ENCODE measurements around the gene PHF2. TPM values are rescaled to one million over a fixed set of nuclear protein-coding genes. Genes with fewer than 3 reads are reported as not detected.

PHF2 gene
- total RNA-seq, 1 experiment from 2014 or later, result 17.4 TPM

- Histone ChIP-seq H3T11ph (ENCODE audit: low read length) (no peak overlapping the region), H2BK5ac (ENCODE audit: insufficient read length, low read length) (no peak overlapping the region), H3K9me3 (ENCODE audit: control insufficient read depth, low read depth, low read length) (no peaks in the 10 kb centered on the region), H2AFZ (ENCODE audit: low read length) (no peak overlapping the region), H3K79me1 (ENCODE audit: insufficient read depth, low read depth, low read length, poor library complexity, severe bottlenecking) (no peaks in the 10 kb centered on the region), H2BK20ac (ENCODE audit: low read depth, low read length, poor library complexity, severe bottlenecking) (no peak overlapping the region), H3K79me2 (ENCODE audit: insufficient read depth, low read length) (no peaks in the 10 kb centered on the region), H2BK15ac (ENCODE audit: low read depth, low read length) (no peak overlapping the region), H3K56ac (ENCODE audit: insufficient read length, low read depth, low read length) (no peak overlapping the region), H2BK12ac (ENCODE audit: insufficient read length, low read depth, low read length) (no peak overlapping the region), H4K8ac (replicated peaks; ENCODE audit: insufficient read length, low read depth, low read length) (no peak overlapping the region), H3K4ac (ENCODE audit: low read depth, low read length) (no peak overlapping the region), H3K9ac (ENCODE audit: extremely low read depth, insufficient read length, low read length) (no peak overlapping the region), H3K23me2 (ENCODE audit: insufficient read length, low read depth, low read length, poor library complexity, severe bottlenecking) (no peaks in the 10 kb centered on the region), H3K4me2 (ENCODE audit: insufficient read depth, insufficient read length, low read length) (no peak overlapping the region), H3K27ac (ENCODE audit: insufficient read length, low read depth, low read length) (no peak overlapping the region), H4K91ac (ENCODE audit: insufficient read length, low read depth, low read length) (no peak overlapping the region), H3K18ac (ENCODE audit: insufficient read length, low read depth, low read length) (no peak overlapping the region), H3K27me3 (ENCODE audit: insufficient read depth, low read length) (no peaks in the 10 kb centered on the region), H3K14ac (ENCODE audit: insufficient read depth, low read length) (no peak overlapping the region), H4K20me1 (ENCODE audit: control insufficient read depth, insufficient read depth, insufficient read length) (no peaks in the 10 kb centered on the region), H2AK5ac (ENCODE audit: insufficient read length, low read length) (no peak overlapping the region), H2BK120ac (ENCODE audit: low read depth, low read length, poor library complexity, severe bottlenecking) (no peak overlapping the region), H3K23ac (ENCODE audit: insufficient read length, low read depth, low read length) (no peak overlapping the region), H4K5ac (ENCODE audit: insufficient read length, low read depth, low read length) (no peak overlapping the region), H3K4me1 (ENCODE audit: insufficient read depth, low read length) (no peaks in the 10 kb centered on the region)
- Mint-ChIP-seq H3K36me3 (ENCODE audit: insufficient read depth in 1 of 3, low read depth in 3 of 3) (peaks cover 6 to 21% (median 9%) of the 10 kb centered on the region in 3 experiments; a peak in 6 of 7 replicates), H3K4me3 (no peak overlapping the region), H3K27me3 (ENCODE audit: low read depth) (no peaks in the 10 kb centered on the region), H3K27ac (peak overlapping the region in 1 of 3 experiments; percentile 96; a peak in 2 of 7 replicates), H3K4me1 (no peaks in the 10 kb centered on the region), H3K9me3 (no peaks in the 10 kb centered on the region)
- no CpG with 5 or more reads among the region's 8 CpGs for WGBS (ENCODE audit: extremely low coverage, insufficient read length, low lambda C conversion rate)
- TF ChIP-seq, protein P1, sequence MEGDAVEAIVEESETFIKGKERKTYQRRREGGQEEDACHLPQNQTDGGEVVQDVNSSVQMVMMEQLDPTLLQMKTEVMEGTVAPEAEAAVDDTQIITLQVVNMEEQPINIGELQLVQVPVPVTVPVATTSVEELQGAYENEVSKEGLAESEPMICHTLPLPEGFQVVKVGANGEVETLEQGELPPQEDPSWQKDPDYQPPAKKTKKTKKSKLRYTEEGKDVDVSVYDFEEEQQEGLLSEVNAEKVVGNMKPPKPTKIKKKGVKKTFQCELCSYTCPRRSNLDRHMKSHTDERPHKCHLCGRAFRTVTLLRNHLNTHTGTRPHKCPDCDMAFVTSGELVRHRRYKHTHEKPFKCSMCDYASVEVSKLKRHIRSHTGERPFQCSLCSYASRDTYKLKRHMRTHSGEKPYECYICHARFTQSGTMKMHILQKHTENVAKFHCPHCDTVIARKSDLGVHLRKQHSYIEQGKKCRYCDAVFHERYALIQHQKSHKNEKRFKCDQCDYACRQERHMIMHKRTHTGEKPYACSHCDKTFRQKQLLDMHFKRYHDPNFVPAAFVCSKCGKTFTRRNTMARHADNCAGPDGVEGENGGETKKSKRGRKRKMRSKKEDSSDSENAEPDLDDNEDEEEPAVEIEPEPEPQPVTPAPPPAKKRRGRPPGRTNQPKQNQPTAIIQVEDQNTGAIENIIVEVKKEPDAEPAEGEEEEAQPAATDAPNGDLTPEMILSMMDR (conservative IDR thresholded peaks at IDR 0.05), result no peak
- no peak for DNase-seq
These were observed 81.1 kb downstream of the PHF2 start for GRCh38 chr9:93657331-93658111.

All from H9 (cell line).